Subcutaneous abdominal adipose tissue (tissue), 5 donors: ENCODE results near the gene AHCY.
"Not testable (repeated sequence)": the region's sequence is repeated elsewhere in the genome, so short reads cannot be mapped to it uniquely, and the experiment has no call there.

ENCODE experiments used
- H3K27ac ChIP-seq: one replicate; pipeline ENCODE4 v1.7.0; 2013; ENCODE audit warnings: low read depth, mild to moderate bottlenecking, inconsistent platforms, low read length, moderate library complexity
- H3K27me3 ChIP-seq, 5 donors: one replicate each; pipeline ENCODE4 v1.7.0; 2013; ENCODE audit warnings: low read length in 5 of 5, inconsistent platforms in 1 of 5; ENCODE audit not compliant: control insufficient read depth in 5 of 5, insufficient read depth in 4 of 5
- H3K36me3 ChIP-seq, 5 donors: one replicate each; pipeline ENCODE4 v1.7.0; 2013; ENCODE audit warnings: low read length in 5 of 5; ENCODE audit not compliant: control insufficient read depth in 5 of 5, insufficient read depth in 5 of 5
- H3K4me1 ChIP-seq, 5 donors: one replicate each; pipeline ENCODE4 v1.7.0; 2013; ENCODE audit warnings: low read length in 5 of 5, mild to moderate bottlenecking in 3 of 5, moderate library complexity in 1 of 5; ENCODE audit not compliant: control insufficient read depth in 5 of 5, insufficient read depth in 5 of 5
- H3K4me3 ChIP-seq, 5 donors: one replicate each; pipeline ENCODE4 v1.7.0; 2013; ENCODE audit warnings: low read length in 5 of 5, low read depth in 1 of 5
- H3K9ac ChIP-seq, 5 donors: one replicate each; pipeline ENCODE4 v1.7.0; 2013; ENCODE audit warnings: low read length in 5 of 5, mild to moderate bottlenecking in 4 of 5, moderate library complexity in 3 of 5
- H3K9me3 ChIP-seq, 5 donors: one replicate each; pipeline ENCODE4 v1.7.0; 2013; ENCODE audit warnings: low read length in 5 of 5; ENCODE audit not compliant: control insufficient read depth in 5 of 5
- donor health status: healthy.
- donor health status: healthy.
- donor health status: healthy.
- donor health status: healthy.
- donor health status: healthy.

Gene AHCY

DNA sequence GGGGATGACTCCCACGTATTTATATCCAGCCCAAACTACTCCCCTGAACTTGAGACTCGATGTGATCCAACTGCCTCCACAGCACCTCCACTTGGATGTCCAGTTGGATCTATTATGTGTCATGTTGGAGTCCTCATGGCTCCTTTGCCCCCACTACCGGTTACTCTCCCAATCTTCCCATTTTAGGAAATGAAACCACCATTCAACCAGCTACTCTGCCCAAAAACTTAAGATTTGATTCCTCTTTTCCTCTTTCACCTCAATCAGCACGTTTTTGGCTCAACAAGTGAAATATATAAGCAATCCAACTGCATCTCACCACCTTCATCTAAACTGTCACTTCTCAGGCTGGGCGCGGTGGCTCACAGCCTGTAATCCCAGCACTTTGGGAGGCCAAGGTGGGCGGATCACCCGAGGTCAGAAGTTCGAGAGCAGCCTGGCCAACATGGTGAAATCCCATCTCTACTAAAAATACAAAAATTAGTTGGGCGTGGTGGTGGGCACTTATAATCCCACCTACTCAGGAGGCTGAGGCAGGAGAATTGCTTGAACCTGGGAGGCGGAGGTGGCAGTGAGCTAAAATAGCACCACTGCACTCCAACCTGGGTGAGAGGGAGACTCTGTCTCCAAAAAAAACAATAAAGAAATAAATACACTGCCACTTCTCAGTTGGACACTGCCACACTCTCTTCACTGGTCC, 3.4 kb downstream of the AHCY start:
- Histone ChIP-seq H3K4me1 (peaks cover 5 to 34% (median 22%) of the 10 kb centered on the region in 5 donors), H3K36me3 (peaks cover 0 to 8% (median 7%) of the 10 kb centered on the region in 5 donors), H3K9me3 (no peaks in the 10 kb centered on the region)

DNA sequence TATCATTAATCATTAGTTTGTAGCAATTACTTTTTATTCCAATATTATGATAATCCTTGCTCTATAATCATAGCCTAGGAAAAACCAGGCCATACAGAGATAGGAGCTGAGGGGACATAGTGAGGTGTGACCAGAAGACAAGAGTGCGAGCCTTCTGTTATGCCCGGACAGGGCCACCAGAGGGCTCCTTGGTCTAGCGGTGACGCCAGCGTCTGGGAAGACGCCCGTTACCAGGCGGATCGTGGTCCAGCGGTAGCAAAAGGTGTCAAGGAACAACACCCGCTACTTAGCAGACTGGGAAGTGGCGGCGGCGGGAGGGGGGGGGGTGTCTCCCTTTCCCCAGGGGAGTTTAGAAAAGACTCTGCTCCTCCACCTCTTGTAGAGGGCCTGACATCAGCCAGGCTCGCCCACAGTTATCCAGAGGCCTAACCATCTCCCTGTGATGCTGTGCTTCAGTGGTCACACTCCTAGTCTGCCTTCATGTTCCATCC, 4.8 kb downstream of the AHCY start:
- H3K27me3 ChIP-seq, H3K9me3 ChIP-seq, H3K4me3 ChIP-seq, H3K27ac ChIP-seq, H3K9ac ChIP-seq: not testable (repeated sequence)
- peaks cover 5 to 30% (median 19%) of the 10 kb centered on the region in 5 donors for H3K4me1 ChIP-seq
- H3K36me3 ChIP-seq, result peaks cover 0 to 21% (median 13%) of the 10 kb centered on the region in 5 donors

More for the DNA sequence above, 3.4 kb downstream of the AHCY start:
- H3K27me3 ChIP-seq, result no peaks in the 10 kb centered on the region
- no peak overlapping the region for H3K4me3 ChIP-seq
- no peak overlapping the region for H3K9ac ChIP-seq
- H3K27ac ChIP-seq, result no peak overlapping the region

- Histone ChIP-seq H3K4me1 (peaks cover 0 to 17% (median 9%) of the 10 kb centered on the region in 5 donors), H3K9me3 (no peaks in the 10 kb centered on the region), H3K9ac (no peak overlapping the region), H3K36me3 (peaks cover 0 to 35% (median 21%) of the 10 kb centered on the region in 5 donors), H3K4me3 (no peak overlapping the region), H3K27me3 (no peaks in the 10 kb centered on the region), H3K27ac (no peak overlapping the region)
Measured at GRCh38 chr20:34296468-34296867, 6.7 kb downstream of the AHCY start.

GRCh38 chr20:34295284-34295683, 7.9 kb downstream of the AHCY start:
- no peak overlapping the region for H3K27ac ChIP-seq
- H3K27me3 ChIP-seq, result no peaks in the 10 kb centered on the region
- no peaks in the 10 kb centered on the region for H3K9me3 ChIP-seq
- peaks cover 0 to 7% (median 3%) of the 10 kb centered on the region in 5 donors for H3K4me1 ChIP-seq
- H3K4me3 ChIP-seq, result no peak overlapping the region
- H3K9ac ChIP-seq, result no peak overlapping the region
- peaks cover 0 to 47% (median 32%) of the 10 kb centered on the region in 5 donors for H3K36me3 ChIP-seq

GRCh38 chr20:34294563-34294962, 8.6 kb downstream of the AHCY start:
- peaks cover 0 to 54% (median 39%) of the 10 kb centered on the region in 5 donors for H3K36me3 ChIP-seq
- H3K4me3 ChIP-seq, result no peak overlapping the region
- H3K9ac ChIP-seq, result no peak overlapping the region
- H3K4me1 ChIP-seq, result peaks cover 0 to 7% (median 3%) of the 10 kb centered on the region in 5 donors
- no peak overlapping the region for H3K27ac ChIP-seq
- no peaks in the 10 kb centered on the region for H3K27me3 ChIP-seq
- H3K9me3 ChIP-seq, result no peaks in the 10 kb centered on the region

- H3K27me3 ChIP-seq, result no peaks in the 10 kb centered on the region
- H3K4me1 ChIP-seq, result peaks cover 0 to 5% (median 0%) of the 10 kb centered on the region in 5 donors
- H3K9me3 ChIP-seq, result no peaks in the 10 kb centered on the region
- H3K36me3 ChIP-seq, result peaks cover 0 to 54% (median 39%) of the 10 kb centered on the region in 5 donors
- H3K4me3 ChIP-seq, result no peak overlapping the region
- H3K27ac ChIP-seq, result no peak overlapping the region
- H3K9ac ChIP-seq, result no peak overlapping the region
Measured at GRCh38 chr20:34293589-34293988, 9.6 kb downstream of the AHCY start.

DNA sequence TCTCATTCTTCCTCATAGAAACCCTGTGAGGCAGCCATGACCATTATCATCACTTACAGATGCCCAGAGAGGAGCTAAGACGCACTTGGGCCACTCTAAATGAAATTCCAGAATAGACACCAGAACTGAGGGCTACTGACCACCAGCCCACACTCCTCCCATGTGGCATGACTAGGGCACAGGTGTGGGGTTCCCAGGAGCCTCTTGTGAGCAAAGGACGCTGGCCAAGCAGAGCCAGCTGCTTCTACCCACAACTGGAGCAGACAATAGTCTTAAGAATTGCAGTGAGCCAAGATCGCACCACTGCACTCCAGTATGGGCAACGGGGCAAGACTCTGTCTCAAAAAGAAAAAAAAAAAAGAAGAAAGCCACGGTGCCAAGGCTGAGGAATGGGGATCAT, 10.0 kb downstream of the AHCY start:
- Histone ChIP-seq H3K36me3 (peaks cover 0 to 58% (median 41%) of the 10 kb centered on the region in 5 donors), H3K27me3 (no peaks in the 10 kb centered on the region), H3K9ac (no peak overlapping the region), H3K27ac (no peak overlapping the region), H3K4me1 (peaks cover 0 to 5% (median 0%) of the 10 kb centered on the region in 5 donors), H3K9me3 (no peaks in the 10 kb centered on the region), H3K4me3 (no peak overlapping the region)

DNA sequence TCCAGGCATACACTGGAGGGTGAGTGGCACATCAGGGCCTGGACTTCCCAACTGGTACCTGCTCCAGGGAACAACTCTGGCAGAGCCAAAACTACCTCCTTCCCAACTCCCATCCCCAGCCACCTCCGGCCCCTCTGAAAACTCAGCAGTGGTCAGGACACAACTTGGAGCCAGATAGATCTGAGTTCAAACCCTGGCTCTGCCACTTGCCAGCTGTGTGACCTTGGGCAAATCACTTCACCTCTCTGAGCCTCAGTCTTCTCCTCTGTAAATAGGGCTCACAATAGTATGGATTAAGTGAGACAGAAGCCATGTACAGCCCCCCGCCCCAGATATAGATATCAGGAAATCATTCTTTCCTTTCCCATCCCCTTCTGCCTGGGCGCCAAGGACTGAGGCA, 10.7 kb downstream of the AHCY start:
- Histone ChIP-seq H3K9me3 (no peaks in the 10 kb centered on the region), H3K4me3 (no peak overlapping the region), H3K36me3 (peaks cover 0 to 64% (median 47%) of the 10 kb centered on the region in 5 donors), H3K9ac (no peak overlapping the region), H3K27me3 (no peaks in the 10 kb centered on the region), H3K4me1 (peaks cover 0 to 5% (median 0%) of the 10 kb centered on the region in 5 donors), H3K27ac (no peak overlapping the region)

- Histone ChIP-seq H3K27ac (no peak overlapping the region), H3K36me3 (peaks cover 0 to 76% (median 54%) of the 10 kb centered on the region in 5 donors), H3K4me1 (peaks cover 0 to 5% (median 0%) of the 10 kb centered on the region in 5 donors), H3K27me3 (no peaks in the 10 kb centered on the region), H3K9ac (no peak overlapping the region), H3K9me3 (no peaks in the 10 kb centered on the region), H3K4me3 (no peak overlapping the region)
Measured at GRCh38 chr20:34290471-34290870, 12.7 kb downstream of the AHCY start.

- not testable (repeated sequence) for H3K9ac ChIP-seq, H3K4me3 ChIP-seq, H3K4me1 ChIP-seq, H3K9me3 ChIP-seq, H3K27me3 ChIP-seq, H3K27ac ChIP-seq
- H3K36me3 ChIP-seq, result peaks cover 0 to 81% (median 64%) of the 10 kb centered on the region in 5 donors
Measured at GRCh38 chr20:34287500-34287899, 15.7 kb downstream of the AHCY start.
